Fibroblast of skin of right quadriceps (primary cell): ENCODE data around the gene TGFBR2.

Source experiments
- DNase-seq: peaks from one replicate; pipeline ENCODE4 v3.0.0-alpha.2; 2013

TGFBR2 gene

GRCh38 chr3:30694668-30695067 lies 88.3 kb downstream of the TGFBR2 start:
- DNase-seq: no peak

- DNase-seq: no peak
These were observed 89.1 kb downstream of the TGFBR2 start for GRCh38 chr3:30695302-30696061.

GRCh38 chr3:30696403-30696819 lies 90.0 kb downstream of the TGFBR2 start:
- DNase-seq: no peak

GRCh38 chr3:30696896-30697295 lies 90.5 kb downstream of the TGFBR2 start:
- no peak for DNase-seq

DNA sequence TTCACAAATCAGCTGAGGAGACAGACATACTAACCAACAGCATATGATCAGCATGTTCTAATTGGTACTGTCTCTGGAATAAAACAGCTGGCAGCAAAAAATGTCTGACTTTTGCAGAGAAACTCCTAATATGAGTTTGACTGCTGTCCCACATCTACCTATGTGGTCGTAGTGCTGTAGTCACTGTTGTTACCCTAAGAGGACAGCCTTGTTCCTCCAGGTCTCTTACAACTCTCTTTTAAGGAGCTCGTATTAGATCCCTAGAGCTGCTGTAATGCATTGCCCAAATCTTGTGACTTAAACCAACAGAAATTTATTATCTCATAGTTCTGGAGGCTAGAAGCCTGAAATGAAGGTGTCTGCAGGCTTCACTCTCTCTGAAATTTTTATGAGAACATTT lies 92.1 kb downstream of the TGFBR2 start:
- no peak for DNase-seq

GRCh38 chr3:30699927-30700326 lies 93.5 kb downstream of the TGFBR2 start:
- DNase-seq: no peak

DNA sequence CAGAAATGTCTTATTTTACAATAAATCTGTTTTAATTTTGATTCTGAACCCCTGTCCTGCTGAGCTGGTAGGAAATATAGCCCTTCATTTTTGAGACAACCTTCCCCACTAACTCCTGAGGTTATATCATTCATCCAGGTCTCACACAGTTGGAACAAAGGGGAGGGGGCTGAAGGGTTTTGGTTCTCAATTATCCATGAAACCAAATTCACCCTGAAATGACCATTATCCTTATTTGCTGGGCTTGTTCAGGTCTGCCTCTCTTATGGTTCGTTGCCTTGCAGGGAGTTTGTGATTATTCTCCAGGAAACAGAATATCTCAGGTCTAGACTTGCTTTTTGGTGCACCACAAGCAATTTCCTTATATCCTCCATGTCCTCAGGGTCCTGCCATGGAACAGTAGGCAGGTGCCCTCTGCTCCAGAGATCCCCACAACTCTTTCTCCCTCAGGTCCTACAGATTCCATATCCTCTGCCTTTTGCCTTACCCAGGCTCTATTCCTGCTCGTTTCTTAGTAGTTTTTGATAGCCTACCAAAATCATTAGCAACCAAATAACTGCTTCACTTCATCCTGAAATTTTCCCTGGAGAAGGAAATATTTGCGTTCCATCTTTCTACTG lies 94.4 kb downstream of the TGFBR2 start:
- DNase-seq: no peak

DNA sequence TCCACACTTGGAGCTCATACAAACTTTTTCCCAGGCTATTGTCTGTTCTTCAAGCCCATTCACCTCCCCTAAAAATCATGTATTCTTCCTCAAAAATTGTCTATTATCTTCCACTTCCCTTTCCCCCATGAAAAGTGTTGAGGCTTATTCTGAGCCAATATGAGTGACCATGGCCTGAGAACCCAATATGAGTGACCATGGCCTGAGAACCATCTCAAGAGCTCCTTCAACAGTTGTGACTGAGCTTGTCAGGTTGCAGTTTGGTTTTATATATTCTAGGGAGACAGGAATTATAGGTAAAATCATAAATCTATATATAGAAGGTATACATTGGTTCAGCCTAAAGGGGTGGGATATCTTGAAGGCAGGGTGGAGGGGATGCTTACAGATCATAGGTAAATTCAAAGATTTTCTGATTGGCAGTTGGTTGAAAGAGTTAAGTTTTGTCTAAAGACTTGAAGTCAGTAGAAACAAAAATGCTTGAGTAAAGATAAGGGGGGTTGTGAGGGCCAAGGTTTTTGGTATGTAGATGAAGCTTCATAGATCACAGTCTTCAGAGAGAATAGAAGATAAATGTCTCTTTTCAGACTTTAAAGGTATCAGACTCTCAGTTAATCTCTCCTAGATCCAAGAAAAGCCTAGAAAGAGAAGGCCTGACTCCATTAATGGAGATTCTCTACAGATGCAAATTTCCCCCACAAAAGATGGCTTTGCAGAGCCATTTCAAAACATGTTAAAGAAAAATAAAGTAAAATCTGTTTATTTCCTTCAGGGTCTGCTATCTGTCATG lies 95.8 kb downstream of the TGFBR2 start:
- no peak for DNase-seq

DNA sequence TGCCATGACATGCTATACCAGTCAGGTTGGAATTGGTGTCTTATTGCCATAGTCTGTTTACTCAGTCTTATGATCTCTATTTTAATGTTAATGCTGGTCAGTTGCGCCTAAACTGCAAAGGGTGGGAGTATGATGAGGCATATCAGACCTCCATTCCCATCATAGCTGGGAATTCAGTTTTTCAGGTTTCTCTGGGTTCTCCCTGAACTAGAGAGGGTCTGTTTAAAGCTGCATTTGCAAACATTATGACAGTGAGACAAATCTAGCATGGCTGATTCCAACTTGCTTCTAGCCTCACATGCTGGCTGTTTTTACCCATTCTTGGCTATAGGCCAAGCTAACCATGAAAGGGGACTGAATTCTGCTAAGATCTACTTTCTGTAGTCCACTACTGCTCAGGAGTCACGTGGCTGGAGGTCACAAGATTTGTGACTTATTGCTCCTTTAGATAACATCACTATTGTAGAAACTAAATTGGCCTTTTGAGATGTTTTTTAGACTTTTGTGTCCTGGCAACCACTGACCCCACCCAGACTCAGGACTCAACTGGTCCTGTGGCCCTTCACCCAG lies 96.5 kb downstream of the TGFBR2 start:
- DNase-seq: no peak

DNA sequence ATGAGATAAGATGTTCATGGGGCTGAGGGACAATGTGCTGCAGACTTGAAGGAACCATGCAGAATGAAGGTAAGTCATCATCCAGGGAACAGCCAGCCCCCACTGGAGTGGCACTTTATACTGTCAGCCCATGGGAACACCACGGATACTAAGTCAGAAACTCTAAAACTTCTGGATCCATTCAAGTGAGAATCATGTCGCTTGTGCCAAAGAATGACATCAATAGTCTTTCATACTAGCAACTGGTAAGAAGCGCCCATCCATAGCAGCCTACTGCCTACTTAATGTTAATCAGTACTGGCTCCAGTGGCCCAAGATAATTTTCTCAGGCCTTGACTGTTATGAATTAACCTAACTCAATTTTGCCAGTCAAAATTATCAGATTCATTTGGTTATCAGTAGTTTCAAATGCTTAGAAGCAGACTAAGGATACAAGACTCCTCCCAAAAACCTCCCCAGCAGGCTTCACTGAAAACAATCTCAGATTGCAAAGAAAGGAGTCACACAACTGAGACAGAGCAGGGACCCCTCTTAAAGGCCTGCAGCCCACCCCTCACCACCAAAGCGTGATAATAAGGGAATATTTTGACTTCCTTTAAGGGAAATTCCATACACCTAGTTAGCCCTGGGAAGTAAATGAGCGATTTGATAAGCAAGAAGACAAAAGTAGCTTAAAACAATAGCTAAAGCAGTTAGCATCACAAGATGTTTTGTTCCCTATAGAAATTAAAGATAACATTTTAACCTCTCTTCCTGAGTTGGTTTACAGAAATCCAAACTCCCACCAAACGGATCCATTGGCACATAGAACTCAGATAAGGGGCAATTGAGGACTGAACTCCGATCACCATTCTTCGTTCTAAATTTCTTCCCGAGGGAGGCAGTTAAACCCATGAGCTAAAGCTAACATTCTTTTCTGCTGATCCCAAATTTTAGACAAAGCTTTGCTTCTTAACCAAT lies 98.8 kb downstream of the TGFBR2 start:
- DNase-seq: no peak

DNA sequence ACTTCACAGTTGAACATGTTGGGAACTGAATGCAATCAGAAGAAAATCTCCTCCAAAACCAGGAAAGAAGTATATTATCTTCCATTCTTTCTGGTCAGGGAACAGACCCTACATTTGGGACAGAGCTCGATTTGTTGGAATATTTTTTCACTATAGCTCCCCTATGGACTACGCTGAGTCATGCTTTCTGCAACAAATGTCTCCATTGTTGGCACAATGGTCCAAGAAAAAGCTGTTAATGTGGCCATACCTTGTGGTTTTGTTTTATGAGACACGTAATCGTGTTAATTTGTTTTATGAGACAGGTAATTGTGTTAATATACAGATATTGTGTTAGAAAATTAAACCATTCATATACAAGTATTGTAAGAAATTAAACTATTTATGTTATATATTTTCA lies 101.4 kb downstream of the TGFBR2 start:
- no peak for DNase-seq

GRCh38 chr3:30708472-30708871 lies 102.1 kb downstream of the TGFBR2 start:
- DNase-seq: no peak

GRCh38 chr3:30710017-30710416 lies 103.6 kb downstream of the TGFBR2 start:
- DNase-seq: no peak

DNA sequence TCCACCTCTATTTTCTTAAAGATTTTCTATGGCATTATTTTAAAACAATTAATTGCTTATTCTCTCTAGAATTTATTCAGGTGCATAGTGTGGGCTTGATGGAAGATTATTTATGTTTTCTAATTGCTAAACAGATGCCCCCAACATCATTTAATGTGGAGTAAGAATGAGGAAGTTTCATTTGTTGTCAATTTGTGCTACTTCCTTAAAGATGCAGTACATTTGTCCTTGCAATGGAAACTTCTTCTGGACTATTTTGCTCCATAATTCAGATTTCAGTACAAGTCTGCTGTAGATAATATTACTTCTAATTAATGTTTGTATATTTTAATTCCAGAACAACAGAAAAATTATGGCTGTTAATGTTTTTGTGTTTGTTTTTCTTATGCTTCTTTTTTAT lies 104.8 kb downstream of the TGFBR2 start:
- no peak for DNase-seq

GRCh38 chr3:30711867-30712266 lies 105.5 kb downstream of the TGFBR2 start:
- DNase-seq: no peak

GRCh38 chr3:30712991-30713390 lies 106.6 kb downstream of the TGFBR2 start:
- DNase-seq: no peak

GRCh38 chr3:30713885-30714503 lies 107.6 kb downstream of the TGFBR2 start:
- DNase-seq: no peak

- DNase-seq: no peak
These were observed 113.1 kb downstream of the TGFBR2 start for GRCh38 chr3:30719536-30719935.

DNA sequence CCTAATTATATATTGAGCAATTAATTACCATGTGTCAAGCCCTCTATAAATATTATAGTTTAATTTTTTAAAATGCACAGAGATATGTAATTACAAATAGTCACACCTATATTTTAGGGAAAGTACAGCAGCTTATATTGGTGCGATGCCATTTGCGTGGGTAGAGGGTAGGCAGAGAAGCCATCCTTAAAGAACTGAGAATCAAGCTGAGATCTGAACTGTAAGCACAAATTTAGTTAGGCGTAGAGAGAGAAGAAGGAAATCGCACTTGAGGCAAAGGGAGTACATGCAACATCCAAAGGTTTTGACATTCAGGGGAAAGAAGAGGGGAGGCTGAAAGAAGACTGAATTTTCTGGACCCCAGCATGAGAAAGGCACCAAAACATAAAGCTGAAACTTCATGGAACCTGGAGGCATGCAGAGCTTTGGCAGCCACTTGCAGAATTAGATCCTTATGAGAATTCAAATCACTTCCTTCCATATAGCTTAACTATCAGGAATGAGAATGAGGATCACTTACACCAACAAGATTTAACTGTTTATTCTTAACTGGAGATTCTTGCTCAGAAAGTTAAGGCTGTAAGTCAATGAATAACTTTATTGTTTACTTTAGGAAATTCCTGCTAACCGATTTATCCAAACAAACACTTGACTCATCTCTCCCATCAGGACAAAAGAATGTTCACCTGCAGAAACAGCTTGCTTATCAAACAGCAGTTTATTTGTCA lies 114.3 kb downstream of the TGFBR2 start:
- peak; percentile 56 for DNase-seq

GRCh38 chr3:30721314-30721634 lies 114.9 kb downstream of the TGFBR2 start:
- DNase-seq: no peak

DNA sequence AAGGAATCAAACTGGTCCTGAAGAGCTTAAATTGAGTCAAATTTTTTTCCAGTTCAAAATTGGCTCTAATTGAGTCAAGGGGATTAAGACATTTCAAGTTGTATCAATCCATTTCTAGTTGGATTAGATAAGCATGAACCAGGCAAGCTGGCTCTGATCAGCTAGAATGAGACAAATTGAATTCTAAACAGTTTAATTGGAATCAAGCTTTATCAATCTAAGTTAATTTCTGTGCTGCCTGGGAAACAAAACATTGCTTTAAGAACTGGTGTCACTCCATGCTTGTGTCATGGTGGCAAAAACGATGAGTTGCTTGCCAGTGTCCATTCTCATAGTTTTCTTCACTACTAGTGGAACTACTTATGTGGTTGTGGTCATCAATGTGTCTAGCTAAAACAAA lies 116.8 kb downstream of the TGFBR2 start:
- DNase-seq: no peak
